ENCODE results near the gene CSNK2A1. TPM values are rescaled to one million over a fixed set of nuclear protein-coding genes. Genes with fewer than 3 reads are reported as not detected.
A peak's percentile ranks its signal among the peaks of the same experiment; 100 is the strongest.

CSNK2A1 gene
- polyA plus RNA-seq, 1 experiment: 71.5 TPM

DNA sequence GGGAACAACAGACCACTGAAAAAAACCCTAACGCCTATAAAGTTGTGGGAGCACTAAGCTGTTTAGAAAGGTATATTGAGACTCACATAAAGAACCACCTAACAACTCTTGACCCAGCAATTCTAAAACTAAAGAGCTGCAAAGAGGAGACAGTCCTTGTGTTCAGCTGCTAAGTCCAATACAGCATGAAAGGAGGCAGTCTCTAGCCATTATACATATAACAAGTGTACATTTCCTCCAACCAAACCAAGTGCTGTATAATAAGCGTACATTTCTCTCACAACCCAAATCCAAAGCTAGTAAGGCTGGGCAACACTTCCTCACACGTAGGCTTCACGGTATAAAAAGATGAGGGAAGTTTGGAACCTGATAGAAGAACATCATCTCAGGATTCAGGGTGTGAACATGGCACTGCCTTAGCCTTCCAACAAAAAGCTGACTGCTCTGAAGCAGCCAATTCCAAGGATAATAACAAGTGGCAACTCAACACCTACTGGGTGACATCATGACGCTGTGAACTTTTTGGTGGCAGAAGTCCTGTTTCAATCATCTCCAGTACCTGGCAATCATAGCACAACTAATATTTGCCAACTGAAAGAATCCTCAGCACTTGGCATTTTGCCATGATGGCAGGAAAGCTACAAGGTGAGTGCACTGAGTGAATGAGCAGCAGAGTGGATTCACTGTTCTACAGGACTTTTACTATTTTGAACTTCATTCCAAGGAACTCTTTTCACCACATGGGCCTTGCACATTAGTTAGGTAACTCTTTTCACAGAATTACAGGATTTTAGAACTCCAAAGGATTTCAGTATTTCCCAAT, 97.9 kb downstream of the CSNK2A1 start:
- ChIA-PET POLR2A (no interaction called here), CTCF (interaction anchor here (0.6 to 1.6 kb wide), 6 partner anchors 12 to 93 kb away, joined by 3 to 4 read pairs (median 3); no protein-coding TSS in a partner anchor)
- Histone ChIP-seq H3K27me3 (ENCODE audit: control insufficient read depth, insufficient read depth, low read length) (no peaks in the 10 kb centered on the region), H3K36me3 (ENCODE audit: control insufficient read depth, insufficient read depth, low read length) (peaks cover 14% of the 10 kb centered on the region), H3K4me3 (ENCODE audit: low read depth, low read length) (no peak overlapping the region)
- TF ChIP-seq, protein P1, sequence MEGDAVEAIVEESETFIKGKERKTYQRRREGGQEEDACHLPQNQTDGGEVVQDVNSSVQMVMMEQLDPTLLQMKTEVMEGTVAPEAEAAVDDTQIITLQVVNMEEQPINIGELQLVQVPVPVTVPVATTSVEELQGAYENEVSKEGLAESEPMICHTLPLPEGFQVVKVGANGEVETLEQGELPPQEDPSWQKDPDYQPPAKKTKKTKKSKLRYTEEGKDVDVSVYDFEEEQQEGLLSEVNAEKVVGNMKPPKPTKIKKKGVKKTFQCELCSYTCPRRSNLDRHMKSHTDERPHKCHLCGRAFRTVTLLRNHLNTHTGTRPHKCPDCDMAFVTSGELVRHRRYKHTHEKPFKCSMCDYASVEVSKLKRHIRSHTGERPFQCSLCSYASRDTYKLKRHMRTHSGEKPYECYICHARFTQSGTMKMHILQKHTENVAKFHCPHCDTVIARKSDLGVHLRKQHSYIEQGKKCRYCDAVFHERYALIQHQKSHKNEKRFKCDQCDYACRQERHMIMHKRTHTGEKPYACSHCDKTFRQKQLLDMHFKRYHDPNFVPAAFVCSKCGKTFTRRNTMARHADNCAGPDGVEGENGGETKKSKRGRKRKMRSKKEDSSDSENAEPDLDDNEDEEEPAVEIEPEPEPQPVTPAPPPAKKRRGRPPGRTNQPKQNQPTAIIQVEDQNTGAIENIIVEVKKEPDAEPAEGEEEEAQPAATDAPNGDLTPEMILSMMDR (IDR thresholded peaks at IDR 0.05; ENCODE audit: insufficient read depth, low read depth, low read length): no peak
- DNase-seq (ENCODE audit: low read depth): no peak

DNA sequence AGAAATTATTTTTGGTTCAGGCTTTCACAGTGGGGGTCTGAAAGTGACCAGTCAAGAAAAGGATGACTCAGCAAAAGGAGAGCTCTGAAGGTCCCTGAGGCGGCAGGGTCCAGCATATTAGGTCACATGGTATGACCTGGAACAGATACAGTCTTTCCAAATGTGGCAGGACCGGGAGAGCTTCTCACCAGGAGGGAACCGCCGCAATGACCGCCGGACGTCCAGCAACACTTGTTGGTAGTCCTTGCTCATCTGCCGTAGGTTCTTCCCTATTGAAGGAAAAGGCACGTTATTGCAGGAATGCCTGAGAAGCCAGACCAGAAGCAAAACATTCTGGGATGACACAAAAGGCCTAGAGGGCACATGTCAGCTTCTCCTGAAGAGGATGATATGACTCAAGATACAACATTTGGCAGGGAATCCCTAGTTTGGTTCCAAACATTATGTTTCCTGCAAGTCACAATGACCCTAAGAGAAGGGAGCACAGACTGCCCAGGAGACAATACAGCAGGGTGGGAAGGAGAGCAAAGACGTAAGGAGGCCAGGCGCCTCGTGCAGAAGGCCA, 98.6 kb downstream of the CSNK2A1 start:
- CTCF ChIA-PET: interaction anchor here (0.6 to 1.6 kb wide), 7 partner anchors 12 to 92 kb away, joined by 3 to 4 read pairs (median 3); no protein-coding TSS in a partner anchor
- peak; percentile 39 for DNase-seq (ENCODE audit: low read depth)
- Histone ChIP-seq H3K36me3 (ENCODE audit: control insufficient read depth, insufficient read depth, low read length) (peaks cover 20% of the 10 kb centered on the region), H3K4me3 (ENCODE audit: low read depth, low read length) (no peak overlapping the region), H3K27me3 (ENCODE audit: control insufficient read depth, insufficient read depth, low read length) (no peaks in the 10 kb centered on the region)
- TF ChIP-seq, protein P1 (IDR thresholded peaks at IDR 0.05; ENCODE audit: insufficient read depth, low read depth, low read length): no peak
- POLR2A ChIA-PET: no interaction called here

DNA sequence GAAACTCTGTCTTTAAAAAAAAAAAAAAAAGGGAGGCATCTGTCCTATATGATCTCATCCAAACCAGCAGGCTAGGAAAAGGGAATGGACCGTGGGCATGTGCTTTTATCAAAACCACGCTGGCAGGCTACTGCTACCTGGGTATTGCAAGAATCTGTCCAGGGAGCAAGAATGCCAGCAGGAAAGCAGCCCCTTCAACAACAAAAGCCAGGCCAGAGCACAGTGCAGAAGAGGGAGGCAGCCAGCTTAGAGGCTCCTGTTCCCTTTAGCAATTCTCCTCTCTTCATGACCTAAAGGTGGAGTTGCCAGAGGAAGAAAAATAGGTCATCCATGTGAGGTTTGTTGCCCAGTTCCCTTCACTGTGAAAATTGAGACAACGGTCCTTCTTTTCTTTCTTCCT, 99.5 kb downstream of the CSNK2A1 start:
- no peak for DNase-seq (ENCODE audit: low read depth)
- CTCF ChIA-PET: interaction anchor here (0.7 to 1.6 kb wide), 2 partner anchors 13 to 51 kb away, joined by 3 read pairs; no protein-coding TSS in a partner anchor
- no peak overlapping the region for H3K4me3 ChIP-seq (ENCODE audit: low read depth, low read length)
- H3K27me3 ChIP-seq (ENCODE audit: control insufficient read depth, insufficient read depth, low read length): no peaks in the 10 kb centered on the region
- POLR2A ChIA-PET: no interaction called here
- TF ChIP-seq, protein P1 (IDR thresholded peaks at IDR 0.05; ENCODE audit: insufficient read depth, low read depth, low read length): no peak
- peaks cover 23% of the 10 kb centered on the region for H3K36me3 ChIP-seq (ENCODE audit: control insufficient read depth, insufficient read depth, low read length)

DNA sequence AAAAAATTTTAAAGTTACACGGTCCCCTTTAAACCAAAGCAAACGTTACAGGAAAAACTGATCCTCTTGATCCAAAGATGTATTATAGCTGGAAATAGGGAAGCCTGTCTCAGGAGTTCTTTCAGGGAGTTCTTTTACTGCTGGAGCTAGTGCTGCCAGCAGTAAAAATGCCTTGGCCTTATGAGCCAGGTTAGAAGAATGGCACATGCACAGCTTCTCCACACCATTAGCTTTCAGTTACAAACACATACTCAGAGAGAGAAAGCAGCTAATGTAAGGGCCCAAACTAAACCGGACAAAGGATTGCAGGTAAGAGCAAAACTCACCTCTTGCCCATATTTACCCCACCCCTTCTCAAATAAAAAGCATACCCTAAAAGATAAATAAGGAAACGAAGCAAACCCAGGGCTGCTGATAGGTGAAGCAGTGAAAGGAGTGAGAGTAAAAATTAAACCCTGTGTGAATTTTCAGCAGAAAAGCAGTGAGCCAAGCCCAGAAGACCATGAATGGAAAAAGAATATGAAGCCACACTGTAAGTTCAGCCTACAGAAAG, 100.3 kb downstream of the CSNK2A1 start:
- H3K36me3 ChIP-seq (ENCODE audit: control insufficient read depth, insufficient read depth, low read length): peaks cover 31% of the 10 kb centered on the region
- TF ChIP-seq, protein P1 (IDR thresholded peaks at IDR 0.05; ENCODE audit: insufficient read depth, low read depth, low read length): no peak
- CTCF ChIA-PET: interaction anchor here (1.3 to 1.8 kb wide), 2 partner anchors 12 to 29 kb away, joined by 3 to 7 read pairs; no protein-coding TSS in a partner anchor
- POLR2A ChIA-PET: no interaction called here
- H3K4me3 ChIP-seq (ENCODE audit: low read depth, low read length): no peak overlapping the region
- H3K27me3 ChIP-seq (ENCODE audit: control insufficient read depth, insufficient read depth, low read length): no peaks in the 10 kb centered on the region
- no peak for DNase-seq (ENCODE audit: low read depth)

DNA sequence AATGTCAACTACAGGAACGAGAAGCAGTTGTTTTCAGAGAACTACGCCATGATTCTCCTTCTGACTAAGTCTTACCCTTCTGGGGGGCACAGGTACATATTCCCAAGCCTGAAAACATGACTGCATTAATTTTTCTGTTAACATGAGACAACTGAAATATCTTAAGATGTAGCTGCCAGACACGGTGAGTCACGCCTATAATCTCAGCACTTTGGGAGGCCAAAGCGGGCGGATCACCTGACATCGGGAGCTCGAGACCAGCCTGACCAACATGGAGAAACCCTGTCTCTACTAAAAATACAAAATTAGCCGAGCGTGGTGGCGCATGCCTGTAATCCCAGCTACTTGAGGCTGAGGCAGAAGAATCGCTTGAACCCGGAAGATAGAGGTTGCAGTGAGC, 103.0 kb downstream of the CSNK2A1 start:
- CTCF ChIA-PET: no interaction called here
- TF ChIP-seq, protein P1 (IDR thresholded peaks at IDR 0.05; ENCODE audit: insufficient read depth, low read depth, low read length): no peak
- DNase-seq (ENCODE audit: low read depth): no peak
- H3K36me3 ChIP-seq (ENCODE audit: control insufficient read depth, insufficient read depth, low read length): peaks cover 45% of the 10 kb centered on the region
- H3K27me3 ChIP-seq (ENCODE audit: control insufficient read depth, insufficient read depth, low read length): no peaks in the 10 kb centered on the region
- POLR2A ChIA-PET: no interaction called here
- no peak overlapping the region for H3K4me3 ChIP-seq (ENCODE audit: low read depth, low read length)
